ENCODE results near the gene CCDC60.

DNA sequence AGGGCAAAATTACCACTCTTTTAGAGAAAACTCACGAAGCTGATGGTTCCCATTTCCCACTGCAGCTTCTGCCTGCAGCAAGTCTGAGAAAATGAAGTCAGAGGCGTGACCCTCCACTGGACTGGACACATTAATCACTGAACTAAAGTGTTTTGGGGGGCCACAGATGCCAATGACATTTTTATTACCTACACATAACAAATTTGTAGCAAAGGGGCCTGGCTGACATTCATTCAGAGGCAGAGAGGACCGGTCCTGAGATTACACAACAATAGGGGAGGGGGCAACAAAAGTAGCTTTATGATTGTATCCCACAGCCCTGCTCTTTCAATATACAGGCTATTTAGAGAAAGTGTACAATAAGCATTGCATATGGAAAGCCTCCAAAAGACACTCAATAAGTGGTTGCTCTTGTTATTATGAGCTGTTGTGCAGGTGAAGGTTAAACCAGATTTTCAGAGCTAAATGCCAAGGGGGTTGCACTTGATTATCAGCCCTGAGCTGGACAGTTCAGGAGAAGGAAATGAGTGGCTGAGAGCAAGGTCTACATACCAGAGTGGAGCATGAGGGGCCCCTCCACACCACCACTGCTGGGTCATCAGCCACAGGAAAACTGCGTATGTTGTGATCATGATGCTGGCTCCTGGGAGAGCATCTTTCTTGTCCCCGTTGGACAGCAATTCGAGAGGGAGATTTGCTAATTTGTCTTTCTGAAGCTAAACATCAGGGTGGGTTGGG lies 41.5 kb upstream of the CCDC60 start:
- TF ChIP-seq, protein P1, sequence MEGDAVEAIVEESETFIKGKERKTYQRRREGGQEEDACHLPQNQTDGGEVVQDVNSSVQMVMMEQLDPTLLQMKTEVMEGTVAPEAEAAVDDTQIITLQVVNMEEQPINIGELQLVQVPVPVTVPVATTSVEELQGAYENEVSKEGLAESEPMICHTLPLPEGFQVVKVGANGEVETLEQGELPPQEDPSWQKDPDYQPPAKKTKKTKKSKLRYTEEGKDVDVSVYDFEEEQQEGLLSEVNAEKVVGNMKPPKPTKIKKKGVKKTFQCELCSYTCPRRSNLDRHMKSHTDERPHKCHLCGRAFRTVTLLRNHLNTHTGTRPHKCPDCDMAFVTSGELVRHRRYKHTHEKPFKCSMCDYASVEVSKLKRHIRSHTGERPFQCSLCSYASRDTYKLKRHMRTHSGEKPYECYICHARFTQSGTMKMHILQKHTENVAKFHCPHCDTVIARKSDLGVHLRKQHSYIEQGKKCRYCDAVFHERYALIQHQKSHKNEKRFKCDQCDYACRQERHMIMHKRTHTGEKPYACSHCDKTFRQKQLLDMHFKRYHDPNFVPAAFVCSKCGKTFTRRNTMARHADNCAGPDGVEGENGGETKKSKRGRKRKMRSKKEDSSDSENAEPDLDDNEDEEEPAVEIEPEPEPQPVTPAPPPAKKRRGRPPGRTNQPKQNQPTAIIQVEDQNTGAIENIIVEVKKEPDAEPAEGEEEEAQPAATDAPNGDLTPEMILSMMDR (IDR thresholded peaks at IDR 0.05) = no peak
- TF ChIP-seq POLR2A (IDR thresholded peaks at IDR 0.05) = no peak
